C4-2B (cell line): ENCODE data around the gene WDR49.

Source experiments
- CTCF ChIP-seq: fragments of 450-650 bp; conservative IDR thresholded peaks from 2 replicates; pipeline ENCODE4 v1.5.1; 2017; ENCODE audit warnings: mild to moderate bottlenecking
- ZFX ChIP-seq: fragments of 450-650 bp; IDR thresholded peaks from 2 replicates; pipeline ENCODE4 v1.6.1; 2017

- no peak for TF ChIP-seq CTCF
- TF ChIP-seq ZFX: no peak
Observed at GRCh38 chr3:167437428-167438139, 216.2 kb downstream of the WDR49 start.
